Keratinocyte (primary cell): ENCODE results near the gene TMED3. TPM values are rescaled to one million over a fixed set of nuclear protein-coding genes. Genes with fewer than 3 reads are reported as not detected.

Source experiments
- DNase-seq: peaks from one replicate; pipeline ENCODE4 v3.0.0-alpha.2; 2011; ENCODE audit warnings: low read depth, missing footprints, low spot score
- FAIRE-seq: peaks from 2 replicates; lab custom pipeline; 2011; peaks lifted over from hg19 to GRCh38; lab: Jason Lieb, UNC
- H2AFZ ChIP-seq: 2 replicates; pipeline ENCODE4 v1.6.0; 2012; ENCODE audit warnings: low read length, control low read depth, inconsistent platforms; ENCODE audit not compliant: control insufficient read depth
- H3K27ac ChIP-seq: 2 replicates; pipeline ENCODE4 v1.5.1; 2011; ENCODE audit warnings: low read length; ENCODE audit not compliant: control insufficient read depth, insufficient read depth
- H3K27me3 ChIP-seq: 3 replicates; pipeline ENCODE4 v1.6.0; 2011; ENCODE audit warnings: low read length; ENCODE audit not compliant: control insufficient read depth, insufficient read depth; ENCODE audit errors: extremely low read depth
- H3K36me3 ChIP-seq, 2 experiments: 2 replicates in 1 of 2; 3 replicates in 1 of 2; pipeline ENCODE4 v1.5.1; 2011; ENCODE audit warnings: low read length in 2 of 2, mild to moderate bottlenecking in 1 of 2; ENCODE audit not compliant: control insufficient read depth in 2 of 2, insufficient read depth in 2 of 2; ENCODE audit errors: extremely low read depth in 1 of 2
- H3K4me1 ChIP-seq: 3 replicates; pipeline ENCODE4 v1.5.1; 2011; ENCODE audit warnings: low read length; ENCODE audit not compliant: control insufficient read depth, insufficient read depth; ENCODE audit errors: extremely low read depth
- H3K4me2 ChIP-seq: 3 replicates; pipeline ENCODE4 v1.6.0; 2011; ENCODE audit warnings: low read depth, low read length; ENCODE audit not compliant: control insufficient read depth, insufficient read depth; ENCODE audit errors: extremely low read depth
- H3K4me3 ChIP-seq, 3 experiments: fragments of 200-600 bp in 1 of 3; sonication (generic) in 1 of 3; 2 replicates in 2 of 3; 3 replicates in 1 of 3; pipeline ENCODE4 v1.5.1; 2011 to 2016; ENCODE audit warnings: low read length in 3 of 3, mild to moderate bottlenecking in 3 of 3, control low read depth in 2 of 3, inconsistent platforms in 1 of 3, low read depth in 1 of 3, mixed read lengths in 1 of 3, mixed run types in 1 of 3, moderate library complexity in 1 of 3; ENCODE audit not compliant: control insufficient read depth in 2 of 3, insufficient read depth in 2 of 3; ENCODE audit errors: extremely low read depth in 1 of 3
- H3K79me2 ChIP-seq: 2 replicates; pipeline ENCODE4 v1.6.0; 2012; ENCODE audit warnings: low read length; ENCODE audit not compliant: control insufficient read depth, insufficient read depth
- H3K9ac ChIP-seq: 3 replicates; pipeline ENCODE4 v1.6.0; 2011; ENCODE audit warnings: low read length; ENCODE audit not compliant: control insufficient read depth, insufficient read depth; ENCODE audit errors: extremely low read depth
- H3K9me1 ChIP-seq: 3 replicates; pipeline ENCODE4 v1.6.0; 2011; ENCODE audit warnings: low read length; ENCODE audit not compliant: control insufficient read depth, insufficient read depth; ENCODE audit errors: extremely low read depth
- H3K9me3 ChIP-seq: 2 replicates; pipeline ENCODE4 v1.5.1; 2012; ENCODE audit warnings: low read depth, low read length; ENCODE audit not compliant: control insufficient read depth
- H4K20me1 ChIP-seq: 3 replicates; pipeline ENCODE4 v1.6.0; 2011; ENCODE audit warnings: low read length; ENCODE audit not compliant: control insufficient read depth, insufficient read depth; ENCODE audit errors: extremely low read depth
- EZH2 ChIP-seq: IDR thresholded peaks from one replicate; pipeline ENCODE4 v1.6.1; 2012; ENCODE audit warnings: inconsistent platforms, mild to moderate bottlenecking, low read length, moderate library complexity
- dilution Hi-C: fragments of 300-500 bp; cut with MboI; formaldehyde crosslinking; loops from one replicate; pipeline ENCODE4 v1.7.0; 2020; ENCODE audit warnings: low sequenced_read_pairs; ENCODE audit not compliant: extremely low pct_ligation_motif_present
- polyA plus RNA-seq, 5 experiments: library from polyadenylated mRNA; depleted of rRNA in 3 of 5; stranded (reverse) in 3 of 5; stranded (forward) in 1 of 5; unstranded in 1 of 5; fragments of >200 nt; gene quantifications; 1 replicate in 1 of 5; 2 replicates in 3 of 5; 3 replicates in 1 of 5; pipeline versions ENCODE4 v1.2.1 to v1.2.3, GENCODE V29; 2011 to 2012; ENCODE audit warnings: missing spikeins in 2 of 5, low read depth in 1 of 5, low replicate concordance in 1 of 5
- TF ChIP-seq, protein P1 (sequence below), 3 experiments: IDR thresholded peaks in 1 of 3; conservative IDR thresholded peaks in 1 of 3; optimal IDR thresholded peaks in 1 of 3; 2 replicates in 2 of 3; 3 replicates in 1 of 3; pipeline versions ENCODE3 to v1.5.1; 2011; ENCODE audit warnings: low read length in 3 of 3, mild to moderate bottlenecking in 3 of 3, moderate library complexity in 2 of 3, control low read depth in 1 of 3, inconsistent platforms in 1 of 3; ENCODE audit not compliant: insufficient read depth in 2 of 3; ENCODE audit errors: extremely low read depth in 1 of 3

The TMED3 gene
- polyA plus RNA-seq, 1 donor (not counting 4 experiments of a cell fraction or from before 2014, with no cell fraction given) = 137 TPM

DNA sequence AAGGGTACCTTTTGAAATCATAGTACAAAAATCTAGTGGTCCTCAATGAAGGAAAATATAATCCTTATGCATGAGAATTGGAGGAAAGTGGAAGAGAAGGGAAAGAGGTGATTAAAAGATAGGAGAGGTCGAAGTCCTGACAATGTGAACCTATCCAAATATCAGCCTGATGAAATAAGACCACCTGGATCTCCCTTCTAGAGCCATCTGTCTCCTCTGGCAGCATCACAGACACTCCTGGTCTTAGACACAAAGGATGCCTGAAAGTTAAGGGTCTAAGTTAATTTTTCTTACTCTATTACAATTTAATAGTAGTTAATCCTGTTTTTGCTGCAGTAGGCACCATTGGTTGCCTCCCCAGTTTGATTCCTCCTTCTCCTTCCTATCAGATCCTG, 11.1 kb upstream of the TMED3 start:
- Histone ChIP-seq H3K4me3 (no peak overlapping the region), H3K4me1 (no peaks in the 10 kb centered on the region), H4K20me1 (no peaks in the 10 kb centered on the region), H3K4me2 (no peak overlapping the region), H3K9me3 (no peaks in the 10 kb centered on the region), H3K9me1 (no peaks in the 10 kb centered on the region), H3K36me3 (no peaks in the 10 kb centered on the region), H3K27me3 (peaks cover 4% of the 10 kb centered on the region), H3K27ac (no peak overlapping the region), H3K79me2 (no peaks in the 10 kb centered on the region), H2AFZ (no peak overlapping the region), H3K9ac (no peak overlapping the region)
- FAIRE-seq (no peak), DNase-seq (no peak)
- dilution Hi-C loops = no loop called here
- no peak for TF ChIP-seq EZH2

DNA sequence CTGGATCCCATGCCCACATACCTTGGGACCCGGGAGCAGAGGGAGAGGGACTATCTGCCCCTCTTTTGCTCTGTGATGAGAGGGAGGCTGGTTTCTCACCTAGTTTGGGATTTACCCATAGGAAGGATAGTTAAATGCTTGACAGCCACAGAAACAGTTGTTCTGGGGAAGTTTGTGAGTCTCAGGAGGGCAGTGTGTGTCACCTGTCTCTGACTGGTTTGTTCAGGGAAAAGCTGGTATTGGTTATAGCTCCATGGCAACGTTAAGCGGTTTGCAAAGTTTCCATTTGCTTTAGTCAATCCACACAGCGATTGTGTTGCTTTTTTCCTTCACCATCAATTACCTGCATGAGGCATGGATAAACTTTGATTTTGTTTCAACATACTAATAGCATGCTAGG, 3.7 kb upstream of the TMED3 start:
- H3K27me3 ChIP-seq = peaks cover 16% of the 10 kb centered on the region
- DNase-seq (no peak), FAIRE-seq (no peak)
- H3K9me1 ChIP-seq = no peaks in the 10 kb centered on the region
- no peak overlapping the region for H3K9ac ChIP-seq
- dilution Hi-C loops = no loop called here
- no peak overlapping the region for H3K27ac ChIP-seq
- no peaks in the 10 kb centered on the region for H3K36me3 ChIP-seq
- H4K20me1 ChIP-seq = no peaks in the 10 kb centered on the region
- no peak overlapping the region for H2AFZ ChIP-seq
- no peaks in the 10 kb centered on the region for H3K9me3 ChIP-seq
- no peak overlapping the region for H3K4me3 ChIP-seq
- H3K4me2 ChIP-seq = no peak overlapping the region
- no peak for TF ChIP-seq EZH2
- TF ChIP-seq, protein P1, sequence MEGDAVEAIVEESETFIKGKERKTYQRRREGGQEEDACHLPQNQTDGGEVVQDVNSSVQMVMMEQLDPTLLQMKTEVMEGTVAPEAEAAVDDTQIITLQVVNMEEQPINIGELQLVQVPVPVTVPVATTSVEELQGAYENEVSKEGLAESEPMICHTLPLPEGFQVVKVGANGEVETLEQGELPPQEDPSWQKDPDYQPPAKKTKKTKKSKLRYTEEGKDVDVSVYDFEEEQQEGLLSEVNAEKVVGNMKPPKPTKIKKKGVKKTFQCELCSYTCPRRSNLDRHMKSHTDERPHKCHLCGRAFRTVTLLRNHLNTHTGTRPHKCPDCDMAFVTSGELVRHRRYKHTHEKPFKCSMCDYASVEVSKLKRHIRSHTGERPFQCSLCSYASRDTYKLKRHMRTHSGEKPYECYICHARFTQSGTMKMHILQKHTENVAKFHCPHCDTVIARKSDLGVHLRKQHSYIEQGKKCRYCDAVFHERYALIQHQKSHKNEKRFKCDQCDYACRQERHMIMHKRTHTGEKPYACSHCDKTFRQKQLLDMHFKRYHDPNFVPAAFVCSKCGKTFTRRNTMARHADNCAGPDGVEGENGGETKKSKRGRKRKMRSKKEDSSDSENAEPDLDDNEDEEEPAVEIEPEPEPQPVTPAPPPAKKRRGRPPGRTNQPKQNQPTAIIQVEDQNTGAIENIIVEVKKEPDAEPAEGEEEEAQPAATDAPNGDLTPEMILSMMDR (optimal IDR thresholded peaks at IDR 0.05 in 1 of 3, IDR thresholded peaks at IDR 0.05 in 1 of 3, conservative IDR thresholded peaks at IDR 0.05 in 1 of 3; ENCODE audit: extremely low read depth in 1 of 3, insufficient read depth in 2 of 3, low read length in 3 of 3) = no peak
- H3K79me2 ChIP-seq = peaks cover 11% of the 10 kb centered on the region
- peaks cover 7% of the 10 kb centered on the region for H3K4me1 ChIP-seq

DNA sequence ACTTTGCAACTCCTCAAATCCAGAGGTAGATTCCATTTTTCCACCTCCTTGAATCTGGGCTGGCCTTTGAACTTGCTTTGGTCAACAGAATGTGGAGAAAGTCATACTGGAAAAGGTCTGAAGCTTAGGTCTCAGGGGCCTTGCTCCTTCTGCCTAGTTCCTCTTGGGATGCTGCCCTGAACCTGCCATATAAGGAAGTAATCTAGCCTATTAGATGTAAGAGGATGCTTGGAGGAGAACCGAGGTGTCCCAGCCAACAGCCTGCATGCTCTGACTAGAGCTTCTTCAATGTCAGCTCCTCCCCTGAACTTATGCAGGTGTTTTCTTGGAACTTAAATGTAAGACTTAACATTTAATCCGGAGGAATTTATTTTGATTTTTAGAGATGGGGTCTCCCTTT, 2.0 kb upstream of the TMED3 start:
- Histone ChIP-seq H3K79me2 (peaks cover 27% of the 10 kb centered on the region), H3K9me1 (no peaks in the 10 kb centered on the region), H3K9me3 (no peaks in the 10 kb centered on the region), H3K4me1 (peaks cover 17% of the 10 kb centered on the region), H3K27me3 (peaks cover 16% of the 10 kb centered on the region), H4K20me1 (no peaks in the 10 kb centered on the region), H3K4me3 (no peak overlapping the region), H3K36me3 (peaks cover 2 to 5% of the 10 kb centered on the region in 2 experiments), H2AFZ (no peak overlapping the region), H3K4me2 (no peak overlapping the region), H3K27ac (no peak overlapping the region), H3K9ac (no peak overlapping the region)
- TF ChIP-seq, protein P1 (optimal IDR thresholded peaks at IDR 0.05 in 1 of 3, IDR thresholded peaks at IDR 0.05 in 1 of 3, conservative IDR thresholded peaks at IDR 0.05 in 1 of 3; ENCODE audit: extremely low read depth in 1 of 3, insufficient read depth in 2 of 3, low read length in 3 of 3) = no peak
- no peak for TF ChIP-seq EZH2
- FAIRE-seq (no peak), DNase-seq (no peak)
- dilution Hi-C loops = no loop called here
